ENCODE data around the gene SCD5. TPM values are rescaled to one million over a fixed set of nuclear protein-coding genes. Genes with fewer than 3 reads are reported as not detected.
A peak's percentile ranks its signal among the peaks of the same experiment; 100 is the strongest.

Gene SCD5
- total RNA-seq, 1 donor, result 6.9 TPM

GRCh38 chr4:82754513-82755165, 44.0 kb downstream of the SCD5 start:
- H3K4me3 ChIP-seq (ENCODE audit: low read depth, low read length), result no peak overlapping the region
- DNase-seq (ENCODE audit: low read depth), result no peak
- TF ChIP-seq CTCF (IDR thresholded peaks at IDR 0.05; ENCODE audit: insufficient read depth, low read depth, low read length), result no peak

GRCh38 chr4:82753725-82754410, 44.7 kb downstream of the SCD5 start:
- no peak for TF ChIP-seq CTCF (IDR thresholded peaks at IDR 0.05; ENCODE audit: insufficient read depth, low read depth, low read length)
- peak; percentile 49 for DNase-seq (ENCODE audit: low read depth)
- H3K4me3 ChIP-seq (ENCODE audit: low read depth, low read length), result no peak overlapping the region

- no peak overlapping the region for H3K4me3 ChIP-seq (ENCODE audit: low read depth, low read length)
- no peak for TF ChIP-seq CTCF (IDR thresholded peaks at IDR 0.05; ENCODE audit: insufficient read depth, low read depth, low read length)
- no peak for DNase-seq (ENCODE audit: low read depth)
These were observed 45.4 kb downstream of the SCD5 start for GRCh38 chr4:82753238-82753637.

- no peak for TF ChIP-seq CTCF (IDR thresholded peaks at IDR 0.05; ENCODE audit: insufficient read depth, low read depth, low read length)
- no peak overlapping the region for H3K4me3 ChIP-seq (ENCODE audit: low read depth, low read length)
- DNase-seq (ENCODE audit: low read depth), result peak; percentile 12
These were observed 49.7 kb downstream of the SCD5 start for GRCh38 chr4:82748810-82749470.

GRCh38 chr4:82747686-82748575, 50.7 kb downstream of the SCD5 start:
- DNase-seq (ENCODE audit: low read depth), result no peak
- no peak for TF ChIP-seq CTCF (IDR thresholded peaks at IDR 0.05; ENCODE audit: insufficient read depth, low read depth, low read length)
- no peak overlapping the region for H3K4me3 ChIP-seq (ENCODE audit: low read depth, low read length)

Measured in fibroblast of villous mesenchyme (primary cell).